ENCODE results near the gene BMP7.

- no peak for TF ChIP-seq GATA2 (IDR thresholded peaks at IDR 0.05; ENCODE audit: low read depth, low read length)
- no peak for TF ChIP-seq GATA3 (IDR thresholded peaks at IDR 0.05; ENCODE audit: low read depth, low read length)
Measured at GRCh38 chr20:57289391-57290177, 23.1 kb upstream of the BMP7 start.

Data from SH-SY5Y (cell line).